Astrocyte of the cerebellum (primary cell): ENCODE measurements around the gene GRK5.

Experiments
- DNase-seq: peaks from one replicate; pipeline ENCODE4 v3.0.0-alpha.2; 2011; ENCODE audit warnings: low read depth
- H3K4me3 ChIP-seq: 2 replicates; pipeline ENCODE4 v1.5.1; 2011; ENCODE audit warnings: mild to moderate bottlenecking, low read depth, low read length, moderate library complexity
- CTCF ChIP-seq: IDR thresholded peaks from 2 replicates; pipeline ENCODE4 v1.5.1; 2012; ENCODE audit warnings: low read length, low read depth, moderate library complexity, mild to moderate bottlenecking; ENCODE audit errors: missing control alignments
- in situ Hi-C: cut with HindIII; loops from 2 replicates; pipeline ENCODE4 v1.10.0; 2017; ENCODE audit warnings: low sequenced_read_pairs

Gene GRK5

GRCh38 chr10:119455609-119456434 lies 248.5 kb downstream of the GRK5 start:
- H3K4me3 ChIP-seq = no peak overlapping the region
- DNase-seq = no peak
- in situ Hi-C loops = no loop called here
- no peak for TF ChIP-seq CTCF

GRCh38 chr10:119456435-119456810 lies 249.1 kb downstream of the GRK5 start:
- TF ChIP-seq CTCF = no peak
- in situ Hi-C loops = no loop called here
- no peak for DNase-seq
- no peak overlapping the region for H3K4me3 ChIP-seq

- TF ChIP-seq CTCF = no peak
- no peak overlapping the region for H3K4me3 ChIP-seq
- in situ Hi-C loops = no loop called here
- DNase-seq = no peak
Measured at GRCh38 chr10:119457966-119458766, 250.8 kb downstream of the GRK5 start.

- DNase-seq = no peak
- TF ChIP-seq CTCF = no peak
- in situ Hi-C loops = no loop called here
- H3K4me3 ChIP-seq = no peak overlapping the region
Measured at GRCh38 chr10:119459681-119460340, 252.4 kb downstream of the GRK5 start.

GRCh38 chr10:119460369-119461195 lies 253.2 kb downstream of the GRK5 start:
- in situ Hi-C loops = no loop called here
- no peak overlapping the region for H3K4me3 ChIP-seq
- TF ChIP-seq CTCF = no peak
- DNase-seq = no peak

- H3K4me3 ChIP-seq = no peak overlapping the region
- no peak for DNase-seq
- no peak for TF ChIP-seq CTCF
- in situ Hi-C loops = no loop called here
Measured at GRCh38 chr10:119461380-119461779, 254.0 kb downstream of the GRK5 start.
